ENCODE data around the gene AGPAT1.
A peak's percentile ranks its signal among the peaks of the same experiment; 100 is the strongest.
"Not testable (repeated sequence)": the region's sequence is repeated elsewhere in the genome, so short reads cannot be mapped to it uniquely, and the experiment has no call there.

The AGPAT1 gene

GRCh38 chr6:32198866-32199265 is 23.0 kb upstream of the AGPAT1 start:
- DNase-seq (ENCODE audit: low read depth in 2 of 2): no peak

- DNase-seq (ENCODE audit: low read depth in 2 of 2): no peak
Observed at GRCh38 chr6:32198345-32198696, 22.4 kb upstream of the AGPAT1 start.

GRCh38 chr6:32196682-32197616 is 21.1 kb upstream of the AGPAT1 start:
- DNase-seq (ENCODE audit: low read depth in 2 of 2): no peak

GRCh38 chr6:32195902-32196681 is 20.2 kb upstream of the AGPAT1 start:
- peak in 1 of 2 experiments; percentile 59 for DNase-seq (ENCODE audit: low read depth in 2 of 2)

GRCh38 chr6:32195652-32195901 is 19.7 kb upstream of the AGPAT1 start:
- DNase-seq (ENCODE audit: low read depth in 2 of 2): peak; percentile 99 to 100

GRCh38 chr6:32194825-32195651 is 19.2 kb upstream of the AGPAT1 start:
- DNase-seq (ENCODE audit: low read depth in 2 of 2): no peak

GRCh38 chr6:32194388-32194787 is 18.5 kb upstream of the AGPAT1 start:
- DNase-seq (ENCODE audit: low read depth in 2 of 2): no peak

- DNase-seq (ENCODE audit: low read depth in 2 of 2): not testable (repeated sequence)
Observed at GRCh38 chr6:32193096-32193495, 17.2 kb upstream of the AGPAT1 start.

- DNase-seq (ENCODE audit: low read depth in 2 of 2): no peak
Observed at GRCh38 chr6:32192608-32193039, 16.7 kb upstream of the AGPAT1 start, which contains the start of gene GPSM3. GPSM3 (minus strand) TSS chr6:32192643; CDS start chr6:32192513, 130 bp downstream.

GRCh38 chr6:32191696-32192607 is 16.1 kb upstream of the AGPAT1 start:
- no peak for DNase-seq (ENCODE audit: low read depth in 2 of 2)

GRCh38 chr6:32190911-32191677 is 15.2 kb upstream of the AGPAT1 start:
- no peak for DNase-seq (ENCODE audit: low read depth in 2 of 2)

- DNase-seq (ENCODE audit: low read depth in 2 of 2): peak; percentile 78 to 84
Observed at GRCh38 chr6:32190054-32190851, 14.4 kb upstream of the AGPAT1 start, which contains the start of gene PBX2. PBX2 (minus strand) TSS chr6:32190202; CDS start chr6:32189915, 287 bp downstream.

GRCh38 chr6:32189742-32190053 is 13.8 kb upstream of the AGPAT1 start:
- DNase-seq (ENCODE audit: low read depth in 2 of 2): no peak

- DNase-seq (ENCODE audit: low read depth in 2 of 2): no peak
Observed at GRCh38 chr6:32189069-32189741, 13.3 kb upstream of the AGPAT1 start.

GRCh38 chr6:32188381-32189068 is 12.6 kb upstream of the AGPAT1 start:
- DNase-seq (ENCODE audit: low read depth in 2 of 2): no peak

GRCh38 chr6:32187725-32188380 is 12.0 kb upstream of the AGPAT1 start:
- DNase-seq (ENCODE audit: low read depth in 2 of 2): not testable (repeated sequence)

- no peak for DNase-seq (ENCODE audit: low read depth in 2 of 2)
Observed at GRCh38 chr6:32187009-32187709, 11.3 kb upstream of the AGPAT1 start.

Measured in fibroblast of skin of left biceps (primary cell).